Panc1 (cell line): ENCODE measurements around the gene PGLYRP3. TPM values are rescaled to one million over a fixed set of nuclear protein-coding genes. Genes with fewer than 3 reads are reported as not detected.

ENCODE experiments used
- ATAC-seq: fragments of 200-7000 bp; cut with Tn5 transposase; 2 replicates; pipeline ENCODE4 v1.9.1; 2020; ENCODE audit warnings: mild to moderate bottlenecking, moderate library complexity
- BruUV-seq: library from RNA; stranded (reverse); fragments of 400-500 nt; replicated peaks from 2 replicates; lab custom pipeline; 2021; lab: Mats Ljungman, UMichigan
- CTCF ChIA-PET: fragments of 300-600 bp; sonication (Branson Sonifier 250); formaldehyde crosslinking; loops from one replicate; lab custom pipeline; 2022; ENCODE audit warnings: antibody characterized with exemption; lab: Charles Lee
- POLR2A ChIA-PET: fragments of 300-600 bp; sonication (Branson Sonifier 250); formaldehyde crosslinking; loops from one replicate; lab custom pipeline; 2022; ENCODE audit warnings: antibody characterized with exemption; lab: Charles Lee
- DNase-seq: peaks from one replicate; pipeline ENCODE4 v3.0.0-alpha.2; 2010; ENCODE audit warnings: low read depth, low spot score
- H3K27ac ChIP-seq: 2 replicates; pipeline ENCODE4 v1.5.1; 2011; ENCODE audit warnings: mild to moderate bottlenecking, low read length, inconsistent platforms
- H3K27me3 ChIP-seq: fragments of 200-500 bp; sonication (Bioruptor generic); 2 replicates; pipeline ENCODE4 v1.6.0; 2014; ENCODE audit warnings: low read length, inconsistent platforms; ENCODE audit not compliant: control insufficient read depth, insufficient read depth
- H3K36me3 ChIP-seq: fragments of 200-500 bp; sonication (Bioruptor generic); 2 replicates; pipeline ENCODE4 v1.5.1; 2014; ENCODE audit warnings: inconsistent platforms, mild to moderate bottlenecking, low read length, moderate library complexity; ENCODE audit not compliant: control insufficient read depth, insufficient read depth
- H3K4me1 ChIP-seq: 2 replicates; pipeline ENCODE4 v1.5.1; 2011; ENCODE audit warnings: inconsistent platforms, mild to moderate bottlenecking, low read length, moderate library complexity; ENCODE audit not compliant: control insufficient read depth, insufficient read depth
- H3K4me3 ChIP-seq, 2 experiments: 2 replicates each; pipeline ENCODE4 v1.5.1; 2011 to 2012; ENCODE audit warnings: low read depth in 2 of 2, low read length in 2 of 2, mild to moderate bottlenecking in 2 of 2, inconsistent platforms in 1 of 2, moderate library complexity in 1 of 2
- H3K9me3 ChIP-seq: fragments of 200-500 bp; sonication (Bioruptor generic); 2 replicates; pipeline ENCODE4 v1.5.1; 2014; ENCODE audit warnings: low read depth, mild to moderate bottlenecking, inconsistent platforms, low read length, moderate library complexity; ENCODE audit not compliant: control insufficient read depth, insufficient read depth
- POLR2AphosphoS5 ChIP-seq: IDR thresholded peaks from 2 replicates; pipeline ENCODE4 v1.6.1; 2012; ENCODE audit warnings: mild to moderate bottlenecking, low read depth, low read length, moderate library complexity
- SIN3A ChIP-seq: IDR thresholded peaks from 2 replicates; pipeline ENCODE4 v1.6.1; 2012; ENCODE audit warnings: low read depth, mild to moderate bottlenecking, low read length, moderate library complexity, borderline replicate concordance; ENCODE audit not compliant: insufficient read depth
- TCF7L2 ChIP-seq: IDR thresholded peaks from 2 replicates; pipeline ENCODE4 v1.6.1; 2011; ENCODE audit warnings: mild to moderate bottlenecking, low read depth, low read length, inconsistent platforms
- in situ Hi-C: cut with HindIII; loops from 2 replicates; pipeline ENCODE4 v1.10.0; 2016; ENCODE audit warnings: low sequenced_read_pairs, low pct_unique_long_range_greater_than_20kb
- intact Hi-C: fragments of 100-400 bp; cut with micrococcal nuclease; formaldehyde crosslinking; loops from one replicate; pipeline ENCODE4 v1.10.0; 2022; ENCODE audit not compliant: unreplicated experiment
- total RNA-seq: library from RNA; stranded (reverse); gene quantifications from one replicate; pipeline ENCODE4 v1.2.1, GENCODE V29; 2021; ENCODE audit not compliant: unreplicated experiment
- TF ChIP-seq, protein P1 (sequence below), 2 experiments: IDR thresholded peaks; 2 replicates each; pipeline ENCODE4 v1.6.1; 2011 to 2012; ENCODE audit warnings: low read depth in 2 of 2, control low read depth in 1 of 2, low read length in 1 of 2, mild to moderate bottlenecking in 1 of 2, moderate library complexity in 1 of 2; ENCODE audit not compliant: insufficient read depth in 1 of 2
- TF ChIP-seq, protein P2 (sequence below): fragments of 450-650 bp; IDR thresholded peaks from 2 replicates; pipeline ENCODE4 v1.5.1; 2017; ENCODE audit warnings: mild to moderate bottlenecking

Gene PGLYRP3
- total RNA-seq, 1 experiment from 2014 or later, result not detected

DNA sequence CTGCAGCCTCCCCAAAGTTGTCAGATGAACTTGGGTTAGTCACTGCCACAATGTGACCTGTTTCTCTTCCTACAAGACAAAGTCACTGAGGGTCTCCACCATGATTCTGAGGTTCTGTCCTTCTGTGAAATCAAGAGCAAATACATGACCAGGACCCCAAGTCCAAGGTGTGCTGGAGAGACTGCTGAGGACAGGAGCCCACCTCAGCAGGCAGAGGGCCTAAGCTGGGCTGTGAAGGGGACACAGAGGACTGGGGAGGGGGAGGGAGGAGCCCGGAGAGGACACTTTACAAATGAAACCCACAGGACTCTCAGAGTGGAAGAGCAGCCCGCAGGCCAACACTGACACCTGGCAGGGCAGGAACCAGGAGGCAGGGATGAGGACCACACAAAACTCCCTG is 3.3 kb downstream of the PGLYRP3 start:
- H3K4me3 ChIP-seq, result no peak overlapping the region
- BruUV-seq, result no TSS peak
- POLR2A ChIA-PET, result no interaction called here

GRCh38 chr1:153308540-153308939 is 4.2 kb downstream of the PGLYRP3 start:
- TF ChIP-seq, protein P1, sequence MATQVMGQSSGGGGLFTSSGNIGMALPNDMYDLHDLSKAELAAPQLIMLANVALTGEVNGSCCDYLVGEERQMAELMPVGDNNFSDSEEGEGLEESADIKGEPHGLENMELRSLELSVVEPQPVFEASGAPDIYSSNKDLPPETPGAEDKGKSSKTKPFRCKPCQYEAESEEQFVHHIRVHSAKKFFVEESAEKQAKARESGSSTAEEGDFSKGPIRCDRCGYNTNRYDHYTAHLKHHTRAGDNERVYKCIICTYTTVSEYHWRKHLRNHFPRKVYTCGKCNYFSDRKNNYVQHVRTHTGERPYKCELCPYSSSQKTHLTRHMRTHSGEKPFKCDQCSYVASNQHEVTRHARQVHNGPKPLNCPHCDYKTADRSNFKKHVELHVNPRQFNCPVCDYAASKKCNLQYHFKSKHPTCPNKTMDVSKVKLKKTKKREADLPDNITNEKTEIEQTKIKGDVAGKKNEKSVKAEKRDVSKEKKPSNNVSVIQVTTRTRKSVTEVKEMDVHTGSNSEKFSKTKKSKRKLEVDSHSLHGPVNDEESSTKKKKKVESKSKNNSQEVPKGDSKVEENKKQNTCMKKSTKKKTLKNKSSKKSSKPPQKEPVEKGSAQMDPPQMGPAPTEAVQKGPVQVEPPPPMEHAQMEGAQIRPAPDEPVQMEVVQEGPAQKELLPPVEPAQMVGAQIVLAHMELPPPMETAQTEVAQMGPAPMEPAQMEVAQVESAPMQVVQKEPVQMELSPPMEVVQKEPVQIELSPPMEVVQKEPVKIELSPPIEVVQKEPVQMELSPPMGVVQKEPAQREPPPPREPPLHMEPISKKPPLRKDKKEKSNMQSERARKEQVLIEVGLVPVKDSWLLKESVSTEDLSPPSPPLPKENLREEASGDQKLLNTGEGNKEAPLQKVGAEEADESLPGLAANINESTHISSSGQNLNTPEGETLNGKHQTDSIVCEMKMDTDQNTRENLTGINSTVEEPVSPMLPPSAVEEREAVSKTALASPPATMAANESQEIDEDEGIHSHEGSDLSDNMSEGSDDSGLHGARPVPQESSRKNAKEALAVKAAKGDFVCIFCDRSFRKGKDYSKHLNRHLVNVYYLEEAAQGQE (IDR thresholded peaks at IDR 0.05; ENCODE audit: insufficient read depth in 1 of 2, low read depth in 2 of 2, low read length in 1 of 2), result no peak
- TF ChIP-seq, protein P2, sequence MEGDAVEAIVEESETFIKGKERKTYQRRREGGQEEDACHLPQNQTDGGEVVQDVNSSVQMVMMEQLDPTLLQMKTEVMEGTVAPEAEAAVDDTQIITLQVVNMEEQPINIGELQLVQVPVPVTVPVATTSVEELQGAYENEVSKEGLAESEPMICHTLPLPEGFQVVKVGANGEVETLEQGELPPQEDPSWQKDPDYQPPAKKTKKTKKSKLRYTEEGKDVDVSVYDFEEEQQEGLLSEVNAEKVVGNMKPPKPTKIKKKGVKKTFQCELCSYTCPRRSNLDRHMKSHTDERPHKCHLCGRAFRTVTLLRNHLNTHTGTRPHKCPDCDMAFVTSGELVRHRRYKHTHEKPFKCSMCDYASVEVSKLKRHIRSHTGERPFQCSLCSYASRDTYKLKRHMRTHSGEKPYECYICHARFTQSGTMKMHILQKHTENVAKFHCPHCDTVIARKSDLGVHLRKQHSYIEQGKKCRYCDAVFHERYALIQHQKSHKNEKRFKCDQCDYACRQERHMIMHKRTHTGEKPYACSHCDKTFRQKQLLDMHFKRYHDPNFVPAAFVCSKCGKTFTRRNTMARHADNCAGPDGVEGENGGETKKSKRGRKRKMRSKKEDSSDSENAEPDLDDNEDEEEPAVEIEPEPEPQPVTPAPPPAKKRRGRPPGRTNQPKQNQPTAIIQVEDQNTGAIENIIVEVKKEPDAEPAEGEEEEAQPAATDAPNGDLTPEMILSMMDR, result no peak
- TF ChIP-seq TCF7L2 (no peak), POLR2AphosphoS5 (no peak), SIN3A (no peak)
- DNase-seq, result no peak
- Histone ChIP-seq H3K27ac (no peak overlapping the region), H3K4me1 (no peaks in the 10 kb centered on the region), H3K36me3 (no peaks in the 10 kb centered on the region), H3K4me3 (no peak overlapping the region), H3K9me3 (no peaks in the 10 kb centered on the region), H3K27me3 (peaks cover 4% of the 10 kb centered on the region)
- CTCF ChIA-PET, result no interaction called here
- no TSS peak for BruUV-seq
- POLR2A ChIA-PET, result no interaction called here
- intact Hi-C loops, result no loop called here
- in situ Hi-C loops, result no loop called here
- no peak for ATAC-seq

More for the DNA sequence above, 3.3 kb downstream of the PGLYRP3 start:
- no peak for DNase-seq
- Histone ChIP-seq H3K4me1 (no peaks in the 10 kb centered on the region), H3K27me3 (peaks cover 4% of the 10 kb centered on the region), H3K36me3 (no peaks in the 10 kb centered on the region), H3K27ac (no peak overlapping the region), H3K9me3 (no peaks in the 10 kb centered on the region)
- intact Hi-C loops, result no loop called here
- in situ Hi-C loops, result no loop called here
- CTCF ChIA-PET, result no interaction called here
- no peak for ATAC-seq
- no peak for TF ChIP-seq SIN3A

- ATAC-seq, result no peak
- no peak overlapping the region for H3K4me3 ChIP-seq
- in situ Hi-C loops (no loop called here), intact Hi-C loops (no loop called here)
- H3K9me3 ChIP-seq, result no peaks in the 10 kb centered on the region
- DNase-seq, result no peak
- no TSS peak for BruUV-seq
- no peak overlapping the region for H3K27ac ChIP-seq
- H3K27me3 ChIP-seq, result peaks cover 4% of the 10 kb centered on the region
- no peaks in the 10 kb centered on the region for H3K4me1 ChIP-seq
- no peaks in the 10 kb centered on the region for H3K36me3 ChIP-seq
- TF ChIP-seq, protein P2, result no peak
- no peak for TF ChIP-seq SIN3A
- TF ChIP-seq TCF7L2, result no peak
- ChIA-PET CTCF (no interaction called here), POLR2A (no interaction called here)
These were observed 5.5 kb downstream of the PGLYRP3 start for GRCh38 chr1:153307221-153307600.
